Natural killer cell (primary cell): ENCODE results near the gene ZC3H7A. TPM values are rescaled to one million over a fixed set of nuclear protein-coding genes. Genes with fewer than 3 reads are reported as not detected.

Experiments used
- ATAC-seq, 3 donors: fragments of 150-1000 bp in 2 of 3; fragments of 200-7000 bp in 1 of 3; cut with Tn5 transposase; 1 replicate in 1 of 3; 2 replicates in 2 of 3; pipeline ENCODE4 v1.10.0; 2021; ENCODE audit warnings: mild to moderate bottlenecking in 2 of 3, moderate library complexity in 2 of 3
- DNase-seq, 2 donors: peaks; one replicate each; pipeline versions ENCODE4 v3.0.0 to v3.0.0-alpha.2; 2013 to 2021; ENCODE audit warnings: mixed read lengths in 1 of 2
- H3K27ac ChIP-seq: one replicate; pipeline ENCODE4 v1.5.1; 2013; ENCODE audit warnings: mild to moderate bottlenecking, low read length
- H3K27me3 ChIP-seq: one replicate; pipeline ENCODE4 v1.6.1; 2013; ENCODE audit warnings: low read length; ENCODE audit not compliant: control insufficient read depth, insufficient read depth
- H3K36me3 ChIP-seq: one replicate; pipeline ENCODE4 v1.6.1; 2013; ENCODE audit warnings: low read length; ENCODE audit not compliant: control insufficient read depth, insufficient read depth
- H3K4me1 ChIP-seq: one replicate; pipeline ENCODE4 v1.6.1; 2013; ENCODE audit warnings: low read length; ENCODE audit not compliant: control insufficient read depth, insufficient read depth
- H3K4me3 ChIP-seq: one replicate; pipeline ENCODE4 v1.5.1; 2013; ENCODE audit warnings: low read length
- H3K9me3 ChIP-seq: one replicate; pipeline ENCODE4 v1.6.1; 2013; ENCODE audit warnings: low read length; ENCODE audit not compliant: control insufficient read depth, insufficient read depth
- H3K27ac Mint-ChIP-seq, 2 donors: one replicate each; pipeline ENCODE4 v1.8.0; 2022; ENCODE audit warnings: mild to moderate bottlenecking in 2 of 2, mixed read lengths in 2 of 2, moderate library complexity in 1 of 2
- H3K27me3 Mint-ChIP-seq, 2 donors: one replicate each; pipeline ENCODE4 v1.8.0; 2022; ENCODE audit warnings: low read depth in 2 of 2, mixed read lengths in 2 of 2
- H3K36me3 Mint-ChIP-seq: one replicate; pipeline ENCODE4 v1.8.0; 2022; ENCODE audit warnings: mixed read lengths
- H3K4me1 Mint-ChIP-seq, 2 donors: one replicate each; pipeline ENCODE4 v1.8.0; 2022; ENCODE audit warnings: mixed read lengths in 2 of 2
- H3K4me3 Mint-ChIP-seq: one replicate; pipeline ENCODE4 v1.8.0; 2022; ENCODE audit warnings: mild to moderate bottlenecking, moderate library complexity, mixed read lengths
- H3K9me3 Mint-ChIP-seq, 2 donors: one replicate each; pipeline ENCODE4 v1.8.0; 2022; ENCODE audit warnings: mixed read lengths in 2 of 2
- WGBS: methylation state at CpG from one replicate; pipeline ENCODE4 v1.1.7; 2013; ENCODE audit warnings: missing lambda C conversion rate; ENCODE audit not compliant: insufficient coverage; 5-methylcytosine and 5-hydroxymethylcytosine counted together
- intact Hi-C: fragments of 100-400 bp; cut with micrococcal nuclease; formaldehyde crosslinking; loops from one replicate; pipeline ENCODE4 v1.14.2; 2022
- total RNA-seq, 4 donors: library from RNA; stranded (reverse); fragments of 120-200 nt in 1 of 4; gene quantifications; one replicate each; pipeline versions ENCODE4 v1.2.3 to v1.2.4, GENCODE V29; 2013 to 2022
- TF ChIP-seq, protein P1 (sequence below): fragments of 200-600 bp; IDR thresholded peaks from one replicate; pipeline ENCODE4 v1.8.0; 2022; ENCODE audit warnings: antibody characterized with exemption

Gene ZC3H7A
- total RNA-seq, 3 donors from 2014 or later (not counting 1 experiment from before 2014, with no cell fraction given) = 80.6 to 91.8 (median 84.6) TPM

- Mint-ChIP-seq H3K27ac (peak overlapping the region; percentile 96 to 98), H3K4me1 (peaks cover 56 to 67% of the 10 kb centered on the region in 2 donors), H3K4me3 (peak overlapping the region; percentile 94), H3K36me3 (no peaks in the 10 kb centered on the region), H3K27me3 (no peaks in the 10 kb centered on the region), H3K9me3 (no peaks in the 10 kb centered on the region)
- TF ChIP-seq, protein P1, sequence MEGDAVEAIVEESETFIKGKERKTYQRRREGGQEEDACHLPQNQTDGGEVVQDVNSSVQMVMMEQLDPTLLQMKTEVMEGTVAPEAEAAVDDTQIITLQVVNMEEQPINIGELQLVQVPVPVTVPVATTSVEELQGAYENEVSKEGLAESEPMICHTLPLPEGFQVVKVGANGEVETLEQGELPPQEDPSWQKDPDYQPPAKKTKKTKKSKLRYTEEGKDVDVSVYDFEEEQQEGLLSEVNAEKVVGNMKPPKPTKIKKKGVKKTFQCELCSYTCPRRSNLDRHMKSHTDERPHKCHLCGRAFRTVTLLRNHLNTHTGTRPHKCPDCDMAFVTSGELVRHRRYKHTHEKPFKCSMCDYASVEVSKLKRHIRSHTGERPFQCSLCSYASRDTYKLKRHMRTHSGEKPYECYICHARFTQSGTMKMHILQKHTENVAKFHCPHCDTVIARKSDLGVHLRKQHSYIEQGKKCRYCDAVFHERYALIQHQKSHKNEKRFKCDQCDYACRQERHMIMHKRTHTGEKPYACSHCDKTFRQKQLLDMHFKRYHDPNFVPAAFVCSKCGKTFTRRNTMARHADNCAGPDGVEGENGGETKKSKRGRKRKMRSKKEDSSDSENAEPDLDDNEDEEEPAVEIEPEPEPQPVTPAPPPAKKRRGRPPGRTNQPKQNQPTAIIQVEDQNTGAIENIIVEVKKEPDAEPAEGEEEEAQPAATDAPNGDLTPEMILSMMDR = no peak
- Histone ChIP-seq H3K27ac (peak overlapping the region; percentile 90), H3K4me1 (peaks cover 38% of the 10 kb centered on the region), H3K4me3 (peak overlapping the region; percentile 91), H3K27me3 (no peaks in the 10 kb centered on the region), H3K9me3 (no peaks in the 10 kb centered on the region), H3K36me3 (no peaks in the 10 kb centered on the region)
- intact Hi-C loops = loop anchor here (1.0 kb wide), 2 partner anchors 13 to 54 kb away; partner anchors contain the start of gene TXNDC11
- DNase-seq (peak; percentile 33 to 58), ATAC-seq (peak in 1 of 3 donors; percentile 4)
- WGBS = under 1% methylated on average over 93 of the region's 93 CpGs
Measured at GRCh38 chr16:11796227-11797165, 562 bp downstream of the ZC3H7A start.

GRCh38 chr16:11795887-11796226 is 1.2 kb downstream of the ZC3H7A start:
- DNase-seq (no peak), ATAC-seq (no peak)
- intact Hi-C loops = no loop called here
- peak overlapping the region; percentile 96 to 98 for H3K27ac Mint-ChIP-seq
- TF ChIP-seq, protein P1 = no peak
- Histone ChIP-seq H3K4me1 (peaks cover 38% of the 10 kb centered on the region), H3K9me3 (no peaks in the 10 kb centered on the region), H3K36me3 (no peaks in the 10 kb centered on the region), H3K27ac (peak overlapping the region; percentile 90), H3K4me3 (peak overlapping the region; percentile 91), H3K27me3 (no peaks in the 10 kb centered on the region)
- H3K4me1 Mint-ChIP-seq = peaks cover 60 to 73% of the 10 kb centered on the region in 2 donors
- WGBS = 62% methylated on average over 8 of the region's 8 CpGs
- H3K27me3 Mint-ChIP-seq = no peaks in the 10 kb centered on the region
- peak overlapping the region; percentile 94 for H3K4me3 Mint-ChIP-seq
- no peaks in the 10 kb centered on the region for H3K36me3 Mint-ChIP-seq
- no peaks in the 10 kb centered on the region for H3K9me3 Mint-ChIP-seq

- WGBS = 94% methylated on average over 11 of the region's 20 CpGs
Measured at GRCh38 chr16:11794996-11795886, 1.8 kb downstream of the ZC3H7A start.

More at GRCh38 chr16:11794996-11795886, 1.8 kb downstream of the ZC3H7A start:
- Histone ChIP-seq H3K27ac (peak overlapping the region; percentile 90), H3K4me3 (no peak overlapping the region), H3K36me3 (no peaks in the 10 kb centered on the region), H3K9me3 (no peaks in the 10 kb centered on the region), H3K4me1 (peaks cover 38% of the 10 kb centered on the region), H3K27me3 (no peaks in the 10 kb centered on the region)
- TF ChIP-seq, protein P1 = no peak
- intact Hi-C loops = no loop called here
- Mint-ChIP-seq H3K27ac (peak overlapping the region; percentile 96 to 98), H3K4me1 (peaks cover 60 to 77% of the 10 kb centered on the region in 2 donors), H3K36me3 (no peaks in the 10 kb centered on the region), H3K9me3 (no peaks in the 10 kb centered on the region), H3K4me3 (peak overlapping the region; percentile 94), H3K27me3 (no peaks in the 10 kb centered on the region)
- ATAC-seq (no peak), DNase-seq (no peak)
